GM06990 (cell line): Measurements from ENCODE around the gene WIPF3.

ENCODE experiments used
- DNase-seq: peaks from one replicate; pipeline ENCODE4 v3.0.0-alpha.2; 2011; ENCODE audit not compliant: insufficient read length; ENCODE audit errors: extremely low read depth
- H3K27me3 ChIP-seq: replicated peaks from 2 replicates; pipeline ENCODE4 v1.6.0; 2011; ENCODE audit warnings: low read length; ENCODE audit not compliant: control insufficient read depth, insufficient read depth
- H3K36me3 ChIP-seq: 2 replicates; pipeline ENCODE4 v1.5.1; 2011; ENCODE audit warnings: low read length; ENCODE audit not compliant: control insufficient read depth, insufficient read depth
- H3K4me3 ChIP-seq: replicated peaks from 2 replicates; pipeline ENCODE4 v1.5.1; 2011; ENCODE audit warnings: low read depth, mild to moderate bottlenecking, control low read depth, low read length
- TF ChIP-seq, protein P1 (sequence below): IDR thresholded peaks from 2 replicates; pipeline ENCODE4 v1.5.1; 2011; ENCODE audit warnings: low read length, control low read depth, mild to moderate bottlenecking, inconsistent platforms; ENCODE audit not compliant: insufficient read depth, poor library complexity, severe bottlenecking

Gene WIPF3

DNA sequence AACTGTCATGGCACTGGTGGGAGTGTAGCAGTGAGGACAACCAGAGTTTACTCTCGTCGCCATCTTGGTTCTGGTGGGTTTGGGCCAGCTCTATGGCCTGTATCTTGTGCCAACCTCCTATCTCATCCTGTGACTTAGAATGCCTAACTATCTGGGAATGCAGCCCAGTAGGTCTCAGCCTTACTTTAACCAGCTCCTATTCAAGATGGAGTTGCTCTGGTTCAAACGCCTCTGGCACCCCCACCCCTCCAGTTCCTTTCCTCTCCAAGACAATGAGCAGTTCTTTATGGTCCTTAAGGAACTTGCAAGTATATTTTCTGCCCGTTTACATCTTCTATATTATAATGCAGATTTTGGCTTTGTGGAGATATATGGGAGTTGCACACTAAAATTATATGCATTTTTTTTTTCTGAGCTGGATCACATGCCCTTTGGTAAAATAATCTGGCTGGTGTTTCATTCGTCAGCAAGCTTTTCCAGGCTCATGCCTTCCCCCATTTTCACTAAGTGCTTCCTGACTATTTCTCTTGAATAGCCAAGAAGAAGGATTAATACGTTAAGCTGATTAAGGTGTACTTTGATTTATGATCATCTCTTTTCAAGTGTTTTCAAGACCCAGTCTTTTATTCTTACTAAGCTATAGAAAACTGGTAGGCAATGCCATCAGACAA is 11.2 kb upstream of the WIPF3 start:
- TF ChIP-seq, protein P1, sequence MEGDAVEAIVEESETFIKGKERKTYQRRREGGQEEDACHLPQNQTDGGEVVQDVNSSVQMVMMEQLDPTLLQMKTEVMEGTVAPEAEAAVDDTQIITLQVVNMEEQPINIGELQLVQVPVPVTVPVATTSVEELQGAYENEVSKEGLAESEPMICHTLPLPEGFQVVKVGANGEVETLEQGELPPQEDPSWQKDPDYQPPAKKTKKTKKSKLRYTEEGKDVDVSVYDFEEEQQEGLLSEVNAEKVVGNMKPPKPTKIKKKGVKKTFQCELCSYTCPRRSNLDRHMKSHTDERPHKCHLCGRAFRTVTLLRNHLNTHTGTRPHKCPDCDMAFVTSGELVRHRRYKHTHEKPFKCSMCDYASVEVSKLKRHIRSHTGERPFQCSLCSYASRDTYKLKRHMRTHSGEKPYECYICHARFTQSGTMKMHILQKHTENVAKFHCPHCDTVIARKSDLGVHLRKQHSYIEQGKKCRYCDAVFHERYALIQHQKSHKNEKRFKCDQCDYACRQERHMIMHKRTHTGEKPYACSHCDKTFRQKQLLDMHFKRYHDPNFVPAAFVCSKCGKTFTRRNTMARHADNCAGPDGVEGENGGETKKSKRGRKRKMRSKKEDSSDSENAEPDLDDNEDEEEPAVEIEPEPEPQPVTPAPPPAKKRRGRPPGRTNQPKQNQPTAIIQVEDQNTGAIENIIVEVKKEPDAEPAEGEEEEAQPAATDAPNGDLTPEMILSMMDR, result no peak
- Histone ChIP-seq H3K36me3 (no peaks in the 10 kb centered on the region), H3K4me3 (no peak overlapping the region), H3K27me3 (no peaks in the 10 kb centered on the region; the same call in 1 of the 2 replicates)
- DNase-seq, result no peak

DNA sequence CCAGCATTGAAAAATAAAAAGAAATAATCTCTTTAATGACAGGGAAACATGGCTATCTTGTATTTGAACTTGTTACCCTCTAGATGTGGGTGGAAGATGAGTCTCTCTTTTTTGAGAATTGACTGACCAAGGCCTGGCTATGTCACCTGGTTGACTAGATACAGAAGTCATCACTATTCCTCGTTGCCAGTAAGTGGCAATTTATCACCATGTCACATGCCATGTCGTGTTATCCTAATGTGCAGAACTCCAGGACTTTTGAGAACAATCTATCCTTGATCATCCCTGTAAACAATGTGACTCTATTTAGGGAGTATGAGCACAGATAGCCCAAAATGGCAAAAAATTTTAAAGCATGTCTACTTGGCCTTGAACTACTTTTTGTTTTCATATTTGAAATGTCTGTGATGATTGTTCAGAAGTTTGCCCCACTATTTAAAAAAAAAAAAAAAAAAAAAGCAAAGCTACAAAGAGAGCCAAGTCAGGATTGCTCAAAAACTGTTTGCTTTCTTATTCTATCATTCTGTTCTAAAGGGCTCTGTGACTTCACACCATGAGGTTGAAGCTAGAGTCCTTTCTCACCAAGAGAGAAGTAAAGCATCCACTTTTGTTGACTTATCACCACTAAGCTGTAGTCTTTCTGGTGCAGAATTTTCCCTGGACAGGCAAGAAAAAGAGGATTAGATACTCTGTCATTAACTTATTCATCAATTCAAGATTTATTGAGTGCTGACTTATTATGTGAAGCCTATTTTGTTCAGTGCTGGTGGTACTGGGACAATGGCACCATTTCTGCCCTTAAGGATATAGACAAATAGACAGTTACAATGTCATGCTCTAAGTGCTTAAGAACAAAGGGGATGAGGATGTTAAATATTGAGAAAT is 10.4 kb upstream of the WIPF3 start:
- TF ChIP-seq, protein P1, result no peak
- DNase-seq, result no peak
- Histone ChIP-seq H3K36me3 (no peaks in the 10 kb centered on the region), H3K4me3 (no peak overlapping the region), H3K27me3 (no peaks in the 10 kb centered on the region; the same call in 1 of the 2 replicates)

DNA sequence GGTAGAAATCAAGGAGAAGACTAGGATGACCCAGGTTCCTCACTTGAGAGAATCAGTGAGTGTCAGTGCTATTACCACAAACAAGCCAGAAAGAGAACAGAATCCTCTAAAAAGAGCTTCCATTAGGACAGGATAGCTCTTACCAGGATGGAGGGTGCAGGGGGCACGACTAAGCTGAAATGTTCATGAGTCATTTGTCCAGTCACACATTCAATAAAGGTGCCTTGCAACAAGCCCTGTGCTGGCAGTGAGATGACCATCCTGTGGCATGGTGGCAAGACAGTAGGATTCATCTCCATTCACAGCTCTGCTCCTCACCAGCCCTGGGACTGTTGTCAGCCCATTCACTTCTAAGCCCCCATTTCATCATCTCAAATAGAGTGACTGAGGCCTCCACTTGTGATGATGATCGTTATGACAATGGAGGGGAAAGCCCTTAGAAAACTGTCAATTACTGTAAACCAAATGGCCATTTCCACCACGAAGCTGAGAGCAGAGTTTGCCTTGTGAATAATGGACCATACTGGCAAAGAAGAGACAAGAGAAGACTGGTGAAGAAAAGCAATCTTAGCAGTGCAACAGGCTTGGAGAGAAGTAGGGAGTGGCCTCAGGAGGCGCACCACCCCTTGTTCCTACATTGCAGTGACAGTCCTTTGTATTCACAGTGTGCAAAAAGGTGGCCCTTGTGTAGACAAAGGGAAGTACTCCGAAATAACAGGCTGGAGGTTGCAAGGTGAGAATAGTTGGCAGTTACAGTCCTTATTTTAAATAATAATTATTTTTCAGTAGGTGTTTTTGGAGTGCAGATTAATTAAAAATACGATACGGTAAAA is 9.0 kb upstream of the WIPF3 start:
- DNase-seq, result no peak
- no peaks in the 10 kb centered on the region; the same call in 1 of the 2 replicates for H3K27me3 ChIP-seq
- TF ChIP-seq, protein P1, result no peak

DNA sequence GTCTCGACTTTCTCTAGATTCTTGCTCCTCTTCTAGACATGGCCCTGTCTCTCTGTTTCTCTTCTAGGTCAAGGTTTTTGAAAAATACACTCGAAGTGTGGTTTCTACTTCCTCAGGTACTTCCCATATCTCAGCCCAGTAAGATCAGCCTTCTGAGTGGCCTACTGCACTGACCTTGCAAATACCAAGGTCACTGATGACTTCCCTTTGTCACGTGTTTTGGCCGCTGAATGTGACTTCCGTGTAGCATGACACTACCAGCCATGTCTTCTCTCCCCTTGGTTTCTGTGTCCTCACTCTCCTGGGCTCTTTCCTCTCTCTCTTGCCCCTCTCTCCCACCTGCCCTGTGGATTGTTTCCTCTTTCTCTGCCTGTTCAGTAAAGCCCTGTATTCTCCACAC is 7.9 kb upstream of the WIPF3 start:
- Histone ChIP-seq H3K4me3 (no peak overlapping the region), H3K27me3 (no peaks in the 10 kb centered on the region; the same call in none of the 2 replicates), H3K36me3 (no peaks in the 10 kb centered on the region)
- DNase-seq, result no peak
- TF ChIP-seq, protein P1, result no peak

More for the DNA sequence above, 9.0 kb upstream of the WIPF3 start:
- Histone ChIP-seq H3K36me3 (no peaks in the 10 kb centered on the region), H3K4me3 (no peak overlapping the region)

DNA sequence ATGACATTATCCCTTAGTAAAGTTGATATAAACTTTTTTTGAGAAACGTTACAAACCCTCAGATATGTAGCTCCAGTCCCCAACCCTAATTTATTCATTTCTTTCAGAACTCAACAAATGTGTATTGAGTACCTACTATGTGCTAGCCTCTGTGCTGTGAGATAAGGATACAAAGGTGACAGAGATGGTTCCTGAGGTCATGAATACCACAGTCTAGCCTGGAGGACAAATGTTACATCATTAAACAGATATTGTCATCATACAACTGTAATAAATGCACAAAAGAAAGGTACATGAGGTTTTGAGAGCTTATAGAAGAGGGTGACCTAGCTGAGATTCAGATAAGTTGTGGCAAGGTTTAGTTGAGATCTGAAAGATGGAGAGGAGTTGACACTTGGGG is 4.4 kb upstream of the WIPF3 start:
- H3K36me3 ChIP-seq, result no peaks in the 10 kb centered on the region
- H3K27me3 ChIP-seq, result no peaks in the 10 kb centered on the region; the same call in 1 of the 2 replicates
- TF ChIP-seq, protein P1, result no peak
- H3K4me3 ChIP-seq, result no peak overlapping the region
- no peak for DNase-seq
